NCI-H82 treated with DMSO at 0.1 percent for 48 hours (cell line): ENCODE results near the gene ABCG4.
"Not testable (repeated sequence)": the region's sequence is repeated elsewhere in the genome, so short reads cannot be mapped to it uniquely, and the experiment has no call there.

Source experiments
- DNase-seq: peaks from one replicate; lab custom pipeline; 2025; ENCODE audit not compliant: unreplicated experiment; lab: John Stamatoyannopoulos, UW

The ABCG4 gene

DNA sequence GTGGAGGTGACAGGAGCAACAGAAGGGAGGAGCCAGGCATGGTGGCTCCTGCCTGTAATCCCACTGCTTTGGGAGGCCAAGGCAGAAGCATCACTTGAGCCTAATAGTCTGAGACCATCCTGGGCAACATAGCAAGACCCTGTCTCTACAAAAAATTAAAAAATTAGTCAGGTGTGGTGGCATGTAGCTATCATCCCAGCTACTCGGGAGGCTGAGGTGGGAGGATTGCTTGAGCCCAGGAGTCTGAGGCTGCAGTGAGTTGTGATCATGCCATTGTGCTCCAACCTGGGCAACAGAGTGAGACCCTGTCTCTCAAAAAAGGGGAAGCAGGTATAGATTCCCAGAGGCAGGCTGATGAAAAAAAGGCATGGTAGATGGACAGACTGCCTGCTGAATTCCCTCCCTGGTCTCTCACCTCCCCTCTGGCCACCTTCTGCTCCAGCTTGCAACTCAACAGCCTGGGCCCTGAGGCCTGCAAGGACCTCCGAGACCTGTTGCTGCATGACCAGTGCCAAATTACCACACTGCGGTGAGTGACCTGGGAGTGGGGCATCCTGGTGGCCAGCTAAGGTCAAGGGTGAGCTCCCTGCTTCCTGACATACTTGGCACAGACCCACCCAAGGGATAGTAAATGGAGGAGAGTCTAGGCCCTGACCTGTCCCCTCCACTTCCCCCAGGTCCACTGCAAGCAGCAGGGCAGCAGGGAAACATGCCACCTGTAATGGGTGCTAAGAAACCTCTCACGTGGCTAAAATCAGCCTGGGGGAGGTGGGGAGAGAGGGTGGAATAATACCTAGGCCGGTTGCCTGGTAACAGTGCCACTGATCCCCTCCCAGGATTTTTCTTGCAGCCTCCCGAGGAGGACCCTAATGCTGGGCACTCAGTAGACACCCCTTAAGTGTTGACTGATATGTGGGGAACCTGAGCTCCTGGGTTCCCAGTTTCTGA, 32.2 kb downstream of the ABCG4 start:
- DNase-seq: no peak

DNA sequence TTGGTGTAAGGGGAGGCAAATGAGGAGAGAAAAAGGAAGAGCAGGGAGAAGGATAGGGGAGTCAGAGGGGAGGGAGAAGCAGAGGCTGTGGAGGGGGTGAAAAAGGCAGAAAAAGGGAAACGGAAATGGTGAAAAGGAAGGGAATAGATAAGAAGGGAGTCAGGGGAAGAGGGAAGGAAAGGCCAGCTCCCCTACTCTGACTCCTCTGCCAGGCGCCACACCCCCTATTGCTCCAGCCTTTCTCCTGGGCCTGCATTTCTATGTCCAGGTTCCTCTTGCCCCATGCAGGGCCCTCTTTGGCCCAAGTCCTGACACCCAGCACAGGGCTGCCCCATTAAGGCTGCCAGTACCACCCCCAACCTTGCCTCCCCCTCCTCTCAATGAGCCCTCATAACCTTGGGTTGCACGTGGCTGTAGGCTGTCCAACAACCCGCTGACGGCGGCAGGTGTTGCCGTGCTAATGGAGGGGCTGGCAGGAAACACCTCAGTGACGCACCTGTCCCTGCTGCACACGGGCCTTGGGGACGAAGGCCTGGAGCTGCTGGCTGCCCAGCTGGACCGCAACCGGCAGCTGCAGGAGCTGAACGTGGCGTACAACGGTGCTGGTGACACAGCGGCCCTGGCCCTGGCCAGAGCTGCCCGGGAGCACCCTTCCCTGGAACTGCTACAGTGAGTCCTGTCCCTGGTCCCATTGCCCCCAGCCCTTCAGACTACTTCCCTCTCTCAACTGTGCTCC, 33.0 kb downstream of the ABCG4 start:
- no peak for DNase-seq

- DNase-seq: not testable (repeated sequence)
Observed at GRCh38 chr11:119184399-119184798, 35.5 kb downstream of the ABCG4 start.

DNA sequence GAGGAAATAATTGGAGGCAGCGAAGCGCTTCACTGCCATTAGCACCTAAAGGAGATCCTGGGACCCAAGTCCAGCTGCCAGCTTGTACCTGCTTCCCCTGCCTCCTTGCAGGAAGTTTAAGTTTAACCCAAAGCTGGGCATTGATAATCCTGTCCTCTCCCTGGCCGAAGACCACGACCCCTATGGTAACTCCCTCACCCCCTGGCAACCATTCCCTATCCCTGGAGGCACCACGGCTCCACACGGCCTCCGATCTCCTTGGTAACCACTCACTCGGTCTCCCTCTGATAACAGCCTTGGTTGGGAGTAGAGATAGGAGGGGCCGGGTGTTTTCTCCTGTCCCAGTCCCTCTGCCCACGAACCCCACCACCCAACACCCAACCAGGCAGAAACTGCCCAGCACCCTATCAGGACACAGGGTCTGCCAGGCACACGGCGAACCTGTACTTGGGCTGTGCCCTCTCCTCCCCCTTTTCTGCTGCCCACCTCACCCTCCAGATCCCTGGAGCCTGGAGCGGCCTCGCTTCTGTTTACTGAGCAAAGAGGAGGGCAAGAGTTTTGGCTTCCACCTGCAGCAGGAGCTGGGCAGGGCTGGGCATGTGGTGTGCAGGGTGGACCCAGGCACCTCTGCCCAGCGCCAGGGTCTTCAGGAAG, 37.3 kb downstream of the ABCG4 start:
- DNase-seq: no peak

DNA sequence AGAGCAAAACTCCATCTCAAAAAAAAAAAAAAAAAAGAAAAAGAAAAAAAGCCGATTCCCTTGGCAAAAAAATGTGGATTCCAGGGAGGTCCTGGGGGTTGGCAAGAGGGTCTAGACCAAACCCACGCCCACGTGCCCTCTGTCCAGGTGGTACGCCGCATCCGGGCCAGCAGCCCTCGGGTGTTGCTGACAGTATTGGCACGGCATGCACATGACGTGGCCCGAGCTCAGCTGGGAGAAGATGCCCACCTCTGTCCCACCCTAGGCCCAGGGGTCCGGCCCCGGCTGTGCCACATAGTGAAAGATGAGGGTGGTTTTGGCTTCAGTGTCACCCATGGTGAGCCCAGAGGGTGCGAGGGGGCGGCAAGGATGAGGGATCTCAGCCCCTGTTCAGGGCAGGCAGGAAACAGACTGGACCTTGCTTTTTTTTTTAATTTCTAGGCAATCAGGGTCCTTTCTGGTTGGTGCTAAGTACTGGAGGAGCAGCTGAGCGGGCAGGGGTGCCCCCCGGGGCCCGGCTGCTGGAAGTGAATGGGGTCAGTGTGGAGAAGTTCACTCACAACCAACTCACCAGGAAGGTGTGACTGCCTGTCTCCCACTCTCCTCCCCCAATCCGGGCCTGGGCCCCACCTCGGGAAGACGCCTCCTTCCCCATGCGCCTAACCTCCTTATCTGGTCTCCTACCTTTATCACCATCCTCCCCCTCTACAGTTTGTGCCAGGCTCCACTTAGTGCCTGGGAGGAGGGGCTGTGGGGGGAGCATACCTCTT, 38.5 kb downstream of the ABCG4 start:
- DNase-seq: no peak

- no peak for DNase-seq
Observed at GRCh38 chr11:119188067-119188466, 39.2 kb downstream of the ABCG4 start.

DNA sequence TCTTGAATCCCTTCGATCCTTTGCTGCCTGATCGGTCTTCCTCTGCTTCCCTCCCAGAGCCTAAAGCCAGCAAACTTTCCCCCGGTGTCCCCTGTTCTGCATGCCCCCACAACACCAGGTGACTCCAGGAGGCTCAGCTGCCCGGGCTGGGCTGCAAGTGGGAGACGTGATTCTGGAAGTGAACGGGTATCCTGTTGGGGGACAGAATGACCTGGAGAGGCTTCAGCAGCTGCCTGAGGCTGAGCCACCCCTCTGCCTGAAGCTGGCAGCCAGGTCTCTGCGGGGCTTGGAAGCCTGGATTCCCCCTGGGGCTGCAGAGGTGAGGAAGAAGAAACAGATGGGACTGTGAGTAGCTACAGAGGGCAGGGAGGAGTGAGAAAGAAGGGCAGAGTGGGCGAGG, 40.0 kb downstream of the ABCG4 start:
- DNase-seq: no peak

DNA sequence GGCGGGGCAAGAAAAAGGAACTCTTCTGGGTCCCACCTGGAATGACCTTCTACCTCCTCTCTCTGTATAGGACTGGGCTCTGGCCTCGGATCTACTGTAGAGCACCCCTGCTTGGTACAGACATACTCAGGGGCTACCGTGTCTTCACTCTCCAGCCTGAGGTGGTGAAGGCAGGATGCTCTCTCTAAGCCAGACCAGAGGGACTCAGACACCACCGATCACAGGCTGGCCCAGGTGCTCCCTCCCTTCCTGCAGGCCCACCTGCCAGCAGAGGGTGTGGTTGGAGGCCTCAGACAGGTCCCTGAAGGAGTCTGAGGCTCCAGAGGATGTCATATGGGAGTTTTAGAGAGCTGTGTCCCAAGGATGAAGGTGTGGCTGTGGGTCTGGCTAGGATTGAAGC, 40.5 kb downstream of the ABCG4 start:
- no peak for DNase-seq

- no peak for DNase-seq
Observed at GRCh38 chr11:119190531-119190930, 41.7 kb downstream of the ABCG4 start.

DNA sequence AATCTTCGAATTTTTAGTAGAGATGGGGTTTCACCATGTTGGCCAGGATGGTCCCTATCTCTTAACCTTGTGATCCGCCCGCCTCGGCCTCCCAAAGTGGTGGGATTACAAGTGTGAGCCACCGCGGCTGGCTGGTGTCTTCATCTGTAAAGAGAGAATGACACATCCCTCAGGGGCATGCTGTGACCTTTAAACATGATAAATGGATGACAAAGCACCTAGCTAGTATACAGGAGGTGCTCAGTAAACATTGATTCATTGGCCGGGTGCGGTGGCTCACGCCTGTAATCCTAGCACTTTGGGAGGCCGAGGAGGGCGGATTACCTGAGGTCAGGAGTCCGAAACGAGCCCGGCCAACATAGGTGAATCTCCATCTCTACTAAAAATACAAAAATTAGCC, 42.4 kb downstream of the ABCG4 start:
- DNase-seq: not testable (repeated sequence)

GRCh38 chr11:119192111-119192510, 43.3 kb downstream of the ABCG4 start:
- no peak for DNase-seq

DNA sequence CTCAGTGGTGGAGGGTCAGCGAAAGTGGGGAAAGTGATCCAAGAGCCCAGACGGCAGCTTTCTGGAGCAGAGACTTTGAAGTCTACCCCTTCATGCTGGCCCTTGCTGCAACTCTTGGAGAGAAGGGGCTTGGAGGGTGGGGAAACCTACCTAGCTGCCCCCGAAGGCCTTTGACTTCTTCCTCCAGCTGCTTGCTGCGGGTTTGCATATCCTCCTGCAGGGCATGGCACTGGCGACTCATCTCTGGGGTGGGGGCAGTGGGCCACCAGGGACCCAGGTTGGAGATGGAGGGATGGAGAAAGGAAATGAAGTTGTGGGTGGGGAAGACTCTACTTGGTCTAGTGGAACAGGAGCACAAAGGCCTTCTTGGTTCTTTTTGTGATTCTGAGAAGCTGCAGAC, 44.1 kb downstream of the ABCG4 start:
- no peak for DNase-seq

- no peak for DNase-seq
Observed at GRCh38 chr11:119193626-119194025, 44.8 kb downstream of the ABCG4 start.

DNA sequence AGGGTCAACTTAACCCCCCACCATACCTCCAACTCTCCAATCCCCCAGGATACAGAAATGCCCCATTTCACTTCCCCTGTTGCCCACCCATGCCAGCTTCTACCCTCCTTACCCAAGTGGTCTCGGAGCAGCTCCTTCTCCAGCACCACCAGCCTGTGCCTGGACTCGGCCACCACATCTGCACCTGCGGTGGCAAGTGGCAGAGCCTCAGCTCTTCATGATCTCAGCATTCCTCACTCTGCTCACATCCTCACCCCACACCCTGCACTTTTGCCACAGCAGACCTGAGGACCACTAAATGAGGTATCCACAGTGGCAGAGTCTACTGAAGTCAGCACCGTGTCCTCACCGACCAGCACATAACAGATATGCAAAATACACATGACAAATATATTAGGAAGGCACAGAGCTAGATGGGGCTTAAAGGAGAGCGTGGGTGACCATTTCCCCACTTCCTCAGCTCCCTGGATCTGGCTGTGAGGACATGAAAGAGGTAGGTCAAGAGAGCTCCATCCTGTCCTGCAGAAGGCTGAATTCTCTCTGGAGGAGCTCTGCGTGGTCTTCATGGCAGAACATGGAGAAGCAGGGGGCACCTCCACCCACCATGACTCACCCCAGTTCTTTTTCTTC, 46.1 kb downstream of the ABCG4 start:
- DNase-seq: no peak

GRCh38 chr11:119195680-119196079, 46.8 kb downstream of the ABCG4 start:
- no peak for DNase-seq

GRCh38 chr11:119196833-119197483, 48.1 kb downstream of the ABCG4 start:
- peak; percentile 72 for DNase-seq

DNA sequence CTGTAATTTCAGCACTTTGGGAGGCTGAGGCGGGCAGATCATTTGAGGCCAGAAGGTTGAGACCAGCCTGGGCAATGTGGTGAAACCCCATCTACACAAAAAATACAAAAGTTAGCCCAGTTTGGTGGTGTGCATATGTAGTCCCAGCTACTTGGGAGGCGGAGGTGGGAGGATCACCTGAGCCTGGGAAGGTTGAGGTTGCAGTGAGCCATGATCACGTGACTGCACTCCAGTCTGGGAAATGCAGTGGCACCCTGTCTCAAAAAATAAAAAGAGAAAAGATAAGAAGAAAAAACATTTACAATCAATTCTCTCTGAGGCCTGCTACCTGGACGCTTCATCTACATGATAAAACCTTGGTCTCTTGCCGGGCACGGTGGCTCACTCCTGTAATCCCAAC, 50.1 kb downstream of the ABCG4 start:
- no peak for DNase-seq

GRCh38 chr11:119201236-119201635, 52.4 kb downstream of the ABCG4 start:
- DNase-seq: not testable (repeated sequence)

DNA sequence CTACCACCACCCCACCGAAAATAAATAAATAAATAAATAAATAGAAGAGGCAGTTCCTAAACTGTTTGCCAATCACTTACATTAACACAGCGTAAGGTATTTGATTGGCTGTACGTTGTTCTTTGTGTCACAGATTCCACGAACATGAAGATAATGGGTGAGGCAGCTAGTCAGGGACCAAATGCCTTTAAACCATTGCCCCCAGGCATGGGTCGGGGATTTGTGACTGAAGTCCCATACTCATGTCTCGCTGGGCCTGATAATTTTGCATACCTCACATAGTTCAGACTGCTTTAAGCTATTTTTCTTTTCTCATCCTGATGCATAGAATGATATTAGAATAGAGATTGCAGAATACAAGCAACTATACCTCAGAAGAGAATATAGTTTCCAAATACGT, 53.7 kb downstream of the ABCG4 start:
- DNase-seq: no peak

- DNase-seq: no peak
Observed at GRCh38 chr11:119204066-119204465, 55.2 kb downstream of the ABCG4 start.
